GM12891 (cell line): ENCODE measurements around the gene TRAF1.

Experiments
- POLR2A ChIP-seq: IDR thresholded peaks from 2 replicates; pipeline ENCODE4 v1.6.1; 2011; ENCODE audit warnings: low read depth, low read length, control low read depth
- POLR2AphosphoS5 ChIP-seq: IDR thresholded peaks from 2 replicates; pipeline ENCODE4 v1.6.1; 2011; ENCODE audit warnings: low read depth, low read length, control low read depth

- no peak for TF ChIP-seq POLR2A
- no peak for TF ChIP-seq POLR2AphosphoS5
Measured at GRCh38 chr9:120936764-120937122, 10.1 kb upstream of the TRAF1 start.
